Measurements from ENCODE around the gene THAP7. TPM values are rescaled to one million over a fixed set of nuclear protein-coding genes. Genes with fewer than 3 reads are reported as not detected.

Gene THAP7
- total and polyA plus RNA-seq, 2 of the 13 experiments (the other 11 are each of a cell fraction or from before 2014, with no cell fraction given) = 13.0 to 25.5 TPM

GRCh38 chr22:21009638-21010425 is 7.9 kb upstream of the THAP7 start (continued):
- TF ChIP-seq GATAD1 (CRISPR knock-in tag; IDR thresholded peaks at IDR 0.05) (0 out of 2 replicates have a peak, but pooled peaks have one; percentile 65), RARA (CRISPR knock-in tag; IDR thresholded peaks at IDR 0.05) (peak; percentile 71), PCBP2 (optimal IDR thresholded peaks at IDR 0.05; ENCODE audit: low read depth, low read length, poor library complexity, severe bottlenecking) (no peak), ZNF773 (CRISPR knock-in tag; IDR thresholded peaks at IDR 0.05; ENCODE audit: borderline replicate concordance) (no peak), ZNF709 (CRISPR knock-in tag; IDR thresholded peaks at IDR 0.05) (no peak), GATAD2A (CRISPR knock-in tag; IDR thresholded peaks at IDR 0.05) (peak; percentile 69), ZBTB49 (CRISPR knock-in tag; IDR thresholded peaks at IDR 0.05; ENCODE audit: borderline replicate concordance) (peak; percentile 70; the same call in 1 of the 2 replicates), ATF6 (CRISPR knock-in tag; conservative IDR thresholded peaks at IDR 0.05) (0 out of 2 replicates have a peak, but pooled peaks have one; percentile 89), MED13 (CRISPR knock-in tag; IDR thresholded peaks at IDR 0.05) (no peak), ZFP37 (CRISPR knock-in tag; IDR thresholded peaks at IDR 0.05; ENCODE audit: borderline replicate concordance) (peak; percentile 81; the same call in 1 of the 2 replicates), ZBTB44 (CRISPR knock-in tag; IDR thresholded peaks at IDR 0.05) (peak; percentile 96), PLSCR1 (CRISPR knock-in tag; IDR thresholded peaks at IDR 0.05; ENCODE audit: borderline replicate concordance) (no peak), LRRFIP1 (CRISPR knock-in tag; conservative IDR thresholded peaks at IDR 0.05) (peak; percentile 89), BRF2 (CRISPR knock-in tag; IDR thresholded peaks at IDR 0.05) (no peak), ZNF382 (CRISPR knock-in tag; IDR thresholded peaks at IDR 0.05; ENCODE audit: borderline replicate concordance) (no peak), NCOA1 (CRISPR knock-in tag; IDR thresholded peaks at IDR 0.05) (no peak), TARDBP (CRISPR knock-in tag; IDR thresholded peaks at IDR 0.05) (no peak), TCF12 (IDR thresholded peaks at IDR 0.05) (no peak), TCF12 (CRISPR knock-in tag; IDR thresholded peaks at IDR 0.05) (no peak)
